Measurements from ENCODE around the gene SEMA4D.

The SEMA4D gene

DNA sequence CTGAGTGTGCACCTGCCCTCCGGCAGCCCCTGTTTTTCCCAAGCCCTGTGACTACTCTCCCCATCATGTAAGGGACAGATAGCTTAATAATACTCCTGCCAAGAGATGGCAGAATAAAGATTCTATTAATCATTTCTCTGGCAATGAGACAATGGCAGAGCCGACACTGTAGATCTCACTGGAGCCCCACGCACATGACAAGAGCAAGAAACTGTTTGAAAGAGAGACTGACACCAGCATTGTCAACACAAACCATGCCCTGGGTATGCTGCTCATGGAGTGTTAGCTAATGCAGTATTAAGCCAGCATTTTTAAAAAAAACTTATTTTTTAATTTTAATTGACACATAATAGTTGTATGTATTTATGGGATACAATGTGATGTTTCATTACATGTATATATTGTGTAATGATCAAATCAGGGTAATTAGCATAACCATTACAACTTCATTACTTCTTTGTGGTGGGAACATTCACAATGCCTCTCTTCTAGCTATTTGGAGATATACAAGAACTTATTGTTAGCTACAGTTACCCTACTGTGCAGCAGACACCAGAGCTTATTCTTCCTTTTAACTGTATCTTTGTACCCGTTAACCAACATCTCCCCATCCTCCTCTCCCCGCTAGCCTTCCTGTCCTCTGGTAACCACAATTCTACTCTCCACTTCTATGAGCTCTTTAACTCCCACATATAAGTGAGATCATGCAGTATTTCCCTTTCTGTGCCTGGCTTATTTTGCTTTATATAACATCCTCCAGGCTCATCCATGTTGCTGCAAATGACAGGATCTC, 31.5 kb upstream of the SEMA4D start:
- no peak overlapping the region for H3K4me3 ChIP-seq (replicated peaks; ENCODE audit: low read depth, low read length)
- TF ChIP-seq, protein P1, sequence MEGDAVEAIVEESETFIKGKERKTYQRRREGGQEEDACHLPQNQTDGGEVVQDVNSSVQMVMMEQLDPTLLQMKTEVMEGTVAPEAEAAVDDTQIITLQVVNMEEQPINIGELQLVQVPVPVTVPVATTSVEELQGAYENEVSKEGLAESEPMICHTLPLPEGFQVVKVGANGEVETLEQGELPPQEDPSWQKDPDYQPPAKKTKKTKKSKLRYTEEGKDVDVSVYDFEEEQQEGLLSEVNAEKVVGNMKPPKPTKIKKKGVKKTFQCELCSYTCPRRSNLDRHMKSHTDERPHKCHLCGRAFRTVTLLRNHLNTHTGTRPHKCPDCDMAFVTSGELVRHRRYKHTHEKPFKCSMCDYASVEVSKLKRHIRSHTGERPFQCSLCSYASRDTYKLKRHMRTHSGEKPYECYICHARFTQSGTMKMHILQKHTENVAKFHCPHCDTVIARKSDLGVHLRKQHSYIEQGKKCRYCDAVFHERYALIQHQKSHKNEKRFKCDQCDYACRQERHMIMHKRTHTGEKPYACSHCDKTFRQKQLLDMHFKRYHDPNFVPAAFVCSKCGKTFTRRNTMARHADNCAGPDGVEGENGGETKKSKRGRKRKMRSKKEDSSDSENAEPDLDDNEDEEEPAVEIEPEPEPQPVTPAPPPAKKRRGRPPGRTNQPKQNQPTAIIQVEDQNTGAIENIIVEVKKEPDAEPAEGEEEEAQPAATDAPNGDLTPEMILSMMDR (IDR thresholded peaks at IDR 0.05; ENCODE audit: low read depth, low read length, missing control alignments) = no peak
- no peak for DNase-seq (ENCODE audit: extremely low read depth, low read depth)

DNA sequence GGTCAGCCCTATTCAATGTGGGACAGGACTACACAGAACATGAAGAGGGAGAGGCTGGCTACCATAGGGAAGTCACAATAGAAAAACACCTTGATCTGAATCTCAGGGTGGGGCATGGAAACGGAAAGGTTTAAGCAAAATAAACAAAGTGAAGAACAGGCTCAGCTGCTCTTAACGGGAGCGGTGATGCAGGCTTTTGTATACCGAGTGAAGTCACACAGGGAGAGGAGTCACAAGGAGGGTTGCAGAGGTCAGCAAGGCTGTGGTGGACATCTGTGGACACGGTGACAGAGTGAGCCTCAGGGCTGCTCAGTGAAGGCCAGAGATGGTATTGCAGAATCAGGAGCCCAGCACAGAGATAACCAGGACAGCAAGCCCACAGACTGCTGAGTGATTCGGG, 30.6 kb upstream of the SEMA4D start:
- DNase-seq (ENCODE audit: extremely low read depth, low read depth) = no peak
- no peak overlapping the region for H3K4me3 ChIP-seq (replicated peaks; ENCODE audit: low read depth, low read length)
- TF ChIP-seq, protein P1 (IDR thresholded peaks at IDR 0.05; ENCODE audit: low read depth, low read length, missing control alignments) = no peak

DNA sequence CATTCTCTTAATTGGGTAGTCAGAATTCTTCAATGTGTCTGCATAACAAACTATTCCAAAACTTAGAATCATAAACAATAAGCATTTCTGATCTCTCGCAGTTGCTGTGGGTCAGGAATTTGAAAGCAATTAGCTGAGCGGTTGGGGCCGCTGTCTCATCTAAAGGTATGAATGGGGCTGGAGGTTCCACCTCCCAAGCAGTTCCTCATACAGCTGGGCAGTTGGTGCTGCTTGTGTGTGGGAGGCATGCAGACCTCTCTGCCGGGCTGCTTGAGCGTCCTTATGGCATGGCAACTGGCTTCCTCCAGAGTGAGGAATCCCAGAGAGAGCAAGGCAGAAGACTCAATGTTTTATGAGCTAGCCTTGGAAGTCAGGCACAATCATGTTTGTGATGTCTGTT, 30.2 kb upstream of the SEMA4D start:
- TF ChIP-seq, protein P1 (IDR thresholded peaks at IDR 0.05; ENCODE audit: low read depth, low read length, missing control alignments) = no peak
- DNase-seq (ENCODE audit: extremely low read depth, low read depth) = no peak
- H3K4me3 ChIP-seq (replicated peaks; ENCODE audit: low read depth, low read length) = no peak overlapping the region

DNA sequence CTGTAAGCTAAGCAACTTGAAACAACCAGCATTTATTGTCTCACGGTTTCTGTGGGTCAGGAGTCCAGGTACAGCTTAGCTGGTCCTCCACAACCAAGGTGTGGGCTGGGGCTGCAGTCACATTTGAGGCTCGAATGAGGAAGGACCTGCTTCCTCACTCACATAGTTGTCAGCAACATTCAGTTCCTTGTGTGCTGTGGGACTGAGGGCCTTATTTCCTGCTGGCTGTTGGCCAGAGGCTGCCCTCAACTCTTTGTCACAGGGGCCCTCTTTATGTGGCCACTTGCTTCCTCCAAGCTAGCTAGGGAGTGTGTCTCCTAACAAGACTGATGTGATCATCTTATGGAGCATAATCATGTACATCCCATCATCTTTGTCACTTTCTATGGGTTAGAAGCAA, 29.2 kb upstream of the SEMA4D start:
- TF ChIP-seq, protein P1 (IDR thresholded peaks at IDR 0.05; ENCODE audit: low read depth, low read length, missing control alignments) = no peak
- H3K4me3 ChIP-seq (replicated peaks; ENCODE audit: low read depth, low read length) = no peak overlapping the region
- no peak for DNase-seq (ENCODE audit: extremely low read depth, low read depth)

GRCh38 chr9:89526667-89527066, 28.8 kb upstream of the SEMA4D start:
- no peak for DNase-seq (ENCODE audit: extremely low read depth, low read depth)
- H3K4me3 ChIP-seq (replicated peaks; ENCODE audit: low read depth, low read length) = no peak overlapping the region
- TF ChIP-seq, protein P1 (IDR thresholded peaks at IDR 0.05; ENCODE audit: low read depth, low read length, missing control alignments) = no peak

GRCh38 chr9:89525446-89526374, 27.8 kb upstream of the SEMA4D start:
- no peak overlapping the region for H3K4me3 ChIP-seq (replicated peaks; ENCODE audit: low read depth, low read length)
- TF ChIP-seq, protein P1 (IDR thresholded peaks at IDR 0.05; ENCODE audit: low read depth, low read length, missing control alignments) = no peak
- DNase-seq (ENCODE audit: extremely low read depth, low read depth) = no peak
